Measurements from ENCODE around the gene FAM219A.

Gene FAM219A, protein sequence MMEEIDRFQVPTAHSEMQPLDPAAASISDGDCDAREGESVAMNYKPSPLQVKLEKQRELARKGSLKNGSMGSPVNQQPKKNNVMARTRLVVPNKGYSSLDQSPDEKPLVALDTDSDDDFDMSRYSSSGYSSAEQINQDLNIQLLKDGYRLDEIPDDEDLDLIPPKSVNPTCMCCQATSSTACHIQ

DNA sequence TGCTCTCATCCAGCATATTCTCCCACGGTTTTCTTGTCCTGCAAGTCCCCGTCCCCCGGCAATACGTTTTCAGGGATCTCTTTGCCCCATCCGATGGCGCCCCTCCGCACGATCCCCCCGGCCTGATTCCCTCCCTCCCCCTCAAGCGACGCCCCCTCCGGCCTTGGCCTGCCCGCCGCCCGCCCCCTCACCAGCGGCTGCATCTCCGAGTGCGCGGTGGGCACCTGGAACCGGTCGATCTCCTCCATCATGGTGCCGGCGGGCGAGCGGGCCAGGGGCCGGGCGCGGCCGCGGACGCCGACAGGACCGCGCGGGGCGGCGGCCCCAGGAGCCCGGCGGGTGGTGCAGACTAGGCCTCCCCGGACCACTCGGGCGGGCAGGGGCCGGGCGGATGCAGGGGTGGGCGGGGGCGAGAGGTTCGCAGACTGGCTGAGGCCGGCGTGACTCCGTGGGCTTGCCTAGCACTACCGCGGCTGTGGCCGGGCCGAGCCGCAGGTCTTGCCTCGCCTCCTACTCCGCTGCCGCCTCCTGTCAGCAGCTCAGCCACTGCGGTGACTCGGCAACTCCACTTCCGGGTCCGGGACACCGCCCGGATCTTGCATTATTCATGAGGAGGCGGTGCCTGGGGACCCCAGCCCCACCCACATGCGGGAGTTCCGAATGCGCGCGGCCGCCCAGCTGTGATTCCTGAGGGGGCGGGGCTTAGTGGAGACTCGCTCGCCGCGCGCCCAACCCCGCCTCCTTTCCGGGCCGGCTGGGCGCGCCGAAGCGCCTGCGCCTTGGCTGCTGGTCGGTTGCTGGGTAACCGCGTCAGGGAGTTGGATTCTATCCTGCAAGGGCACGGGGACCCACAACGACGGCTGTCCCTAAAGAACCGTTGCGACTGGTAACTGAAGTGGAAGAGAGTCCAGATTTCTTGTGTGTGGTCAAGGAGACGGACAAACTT lies at the start of gene FAM219A, which contains the start of gene DNAI1:
Gene FAM219A, minus strand, starts transcription at position 558 of the 946 bp plus-strand sequence. Its CDS starts 307 bp downstream, at position 251.
Gene DNAI1, plus strand, starts transcription at position 793 of the 946 bp plus-strand sequence. CDS start 201 bp downstream, outside the sequence.
- peak; percentile 92 to 98 for DNase-seq

DNA sequence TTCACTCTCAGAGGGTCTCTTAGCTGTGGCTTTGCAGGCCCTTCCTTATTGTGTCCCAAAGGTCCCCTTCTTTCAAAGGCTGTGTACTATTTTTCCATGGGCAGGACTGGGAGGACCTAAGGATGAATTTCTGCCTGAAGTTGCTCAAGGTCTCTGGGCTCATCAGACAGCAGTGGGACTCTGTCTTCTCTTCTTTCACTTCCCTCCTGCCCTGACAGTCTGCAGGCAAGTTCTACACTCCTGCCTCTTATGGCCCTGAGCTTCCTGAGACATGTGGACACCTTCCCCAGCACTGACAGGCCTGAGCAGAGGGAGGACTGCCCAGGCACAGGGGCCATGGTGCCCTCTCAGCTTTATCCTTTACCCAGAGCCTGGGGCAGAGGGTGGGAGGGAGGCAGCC lies 49.6 kb upstream of the FAM219A start:
- DNase-seq: no peak

- no peak for DNase-seq
These were observed 49.2 kb upstream of the FAM219A start for GRCh38 chr9:34507556-34507955.

- no peak for DNase-seq
These were observed 48.3 kb upstream of the FAM219A start for GRCh38 chr9:34506623-34507022.

DNA sequence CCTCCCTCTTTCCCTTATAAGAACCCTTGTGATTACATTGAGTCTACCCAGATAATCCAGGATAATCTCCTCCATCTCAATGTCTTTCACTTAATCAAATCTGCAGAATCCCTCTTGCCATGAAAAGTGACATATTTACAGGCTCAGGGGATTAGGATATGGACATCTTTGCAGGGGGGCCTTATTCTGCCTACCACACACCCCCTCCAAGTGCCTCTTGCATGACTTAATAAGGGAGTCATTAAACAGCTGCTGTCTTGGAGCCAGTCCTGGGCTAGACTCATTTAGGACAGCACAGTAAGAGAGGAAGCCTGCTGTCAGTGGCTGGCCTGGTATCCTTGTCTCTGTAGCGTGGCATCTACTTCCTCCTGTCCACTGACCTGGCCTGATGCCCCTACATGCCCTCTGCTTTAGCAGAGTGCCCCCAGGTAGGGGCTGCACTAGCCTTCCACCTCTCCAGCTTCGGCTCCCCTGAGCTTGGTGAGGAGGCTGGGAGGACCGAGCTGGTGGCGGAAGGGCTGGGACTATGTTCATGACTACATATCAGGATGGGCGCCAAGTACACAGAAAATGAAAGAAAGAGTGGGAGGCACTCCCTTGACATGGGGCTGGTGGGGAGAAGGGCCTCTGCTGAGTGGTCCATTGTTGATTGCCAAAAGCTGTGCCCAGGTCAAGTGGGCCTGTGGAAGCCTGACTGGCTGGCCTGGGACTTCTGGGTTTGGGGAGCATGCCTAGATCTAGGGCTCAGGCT lies 47.2 kb upstream of the FAM219A start:
- no peak for DNase-seq

GRCh38 chr9:34503406-34503805 lies 45.0 kb upstream of the FAM219A start:
- DNase-seq: no peak

DNA sequence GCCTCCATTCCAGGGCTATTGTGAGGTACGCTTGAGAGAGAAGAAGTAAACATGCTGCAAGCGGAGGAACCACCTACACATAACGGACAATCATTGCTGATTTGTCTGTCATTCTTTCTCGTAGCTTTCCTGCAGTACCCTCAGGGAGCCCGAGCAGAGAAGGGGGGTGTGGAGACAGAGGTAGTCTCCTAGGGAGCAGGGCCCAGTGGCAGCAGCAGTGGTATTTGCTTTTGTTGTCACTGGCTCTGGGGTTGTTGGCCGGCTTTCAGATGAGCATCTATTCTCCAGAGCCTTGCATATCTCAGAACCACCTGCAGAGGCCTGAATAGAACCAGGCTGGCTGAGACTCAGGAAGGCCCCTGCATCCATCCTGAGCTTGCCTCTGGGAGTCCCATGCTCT lies 44.5 kb upstream of the FAM219A start:
- no peak for DNase-seq

- no peak for DNase-seq
These were observed 44.1 kb upstream of the FAM219A start for GRCh38 chr9:34502471-34502870.

- peak in 1 of 2 experiments; percentile 26 for DNase-seq
These were observed 43.6 kb upstream of the FAM219A start for GRCh38 chr9:34501889-34502425.

DNA sequence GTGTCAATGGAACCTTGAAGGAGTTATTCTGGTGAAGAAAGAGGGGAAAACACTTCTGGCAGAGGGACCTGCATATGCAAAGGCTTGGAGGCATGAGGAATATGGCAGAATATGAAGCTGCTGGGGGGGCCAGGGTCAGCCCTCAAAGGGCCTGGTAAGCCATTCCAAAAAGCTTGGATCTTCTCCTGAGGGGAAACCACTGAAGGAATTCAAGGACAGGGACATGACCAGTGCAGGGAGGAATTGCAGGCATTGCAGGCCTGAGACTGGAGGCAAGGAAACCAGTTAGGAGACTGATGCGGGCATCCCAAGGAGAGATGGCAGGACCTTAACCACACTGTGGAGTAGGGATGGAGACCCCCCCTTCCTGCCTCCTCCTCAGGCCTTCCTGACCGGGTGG lies 43.0 kb upstream of the FAM219A start:
- DNase-seq: no peak

GRCh38 chr9:34500623-34501267 lies 42.4 kb upstream of the FAM219A start:
- DNase-seq: peak; percentile 45 to 75

- DNase-seq: no peak
These were observed 40.7 kb upstream of the FAM219A start for GRCh38 chr9:34499076-34499475.

DNA sequence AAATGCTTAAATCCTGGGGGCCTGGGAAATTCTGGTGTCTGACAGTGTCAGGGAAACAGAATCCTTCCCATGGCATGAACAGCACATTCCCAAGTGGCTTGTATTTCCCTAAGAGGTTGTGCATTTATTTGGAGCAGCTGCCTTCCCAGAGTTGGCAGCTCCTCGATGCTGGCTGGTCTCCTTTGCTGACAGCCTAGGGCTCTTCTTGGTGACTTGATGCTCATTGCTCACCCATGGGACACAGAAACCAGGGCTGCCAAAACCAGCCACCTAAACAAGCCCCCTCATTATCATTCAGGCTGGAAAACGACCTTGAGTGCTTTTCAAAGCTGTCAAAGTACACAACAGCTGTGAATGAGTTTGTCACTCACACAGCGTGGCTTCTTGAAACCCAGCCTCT lies 40.2 kb upstream of the FAM219A start:
- DNase-seq: no peak

- DNase-seq: no peak
These were observed 37.9 kb upstream of the FAM219A start for GRCh38 chr9:34496149-34496712.

DNA sequence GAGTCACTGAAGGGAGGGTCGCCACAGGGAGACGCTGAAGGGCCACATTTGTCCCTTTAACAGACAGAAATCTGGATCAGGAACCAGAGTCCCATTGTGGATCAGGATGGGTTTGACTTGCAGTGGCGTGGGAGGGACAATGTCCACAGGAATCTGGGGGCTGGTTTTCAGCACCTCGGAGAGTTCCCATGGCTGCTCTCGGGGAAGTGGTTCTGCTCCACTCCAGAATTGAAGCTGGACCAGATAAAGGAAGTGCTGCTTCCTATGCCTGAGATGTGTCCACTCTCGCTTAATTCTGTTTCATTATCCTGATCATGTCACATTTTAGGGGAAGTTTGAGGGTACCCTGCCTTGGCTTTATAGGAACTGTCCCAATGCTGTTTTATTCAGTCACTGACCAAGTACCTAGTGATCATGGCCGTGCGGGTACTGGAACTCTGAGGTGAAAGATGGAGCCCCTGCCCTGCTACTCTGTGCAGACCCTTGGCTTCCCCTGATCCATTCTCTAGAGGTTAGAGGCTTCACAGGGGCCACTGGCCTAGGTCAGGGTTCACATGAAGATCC lies 35.7 kb upstream of the FAM219A start:
- no peak for DNase-seq

GRCh38 chr9:34492051-34492450 lies 33.7 kb upstream of the FAM219A start:
- peak; percentile 12 to 45 for DNase-seq

GRCh38 chr9:34491596-34491995 lies 33.2 kb upstream of the FAM219A start:
- no peak for DNase-seq

DNA sequence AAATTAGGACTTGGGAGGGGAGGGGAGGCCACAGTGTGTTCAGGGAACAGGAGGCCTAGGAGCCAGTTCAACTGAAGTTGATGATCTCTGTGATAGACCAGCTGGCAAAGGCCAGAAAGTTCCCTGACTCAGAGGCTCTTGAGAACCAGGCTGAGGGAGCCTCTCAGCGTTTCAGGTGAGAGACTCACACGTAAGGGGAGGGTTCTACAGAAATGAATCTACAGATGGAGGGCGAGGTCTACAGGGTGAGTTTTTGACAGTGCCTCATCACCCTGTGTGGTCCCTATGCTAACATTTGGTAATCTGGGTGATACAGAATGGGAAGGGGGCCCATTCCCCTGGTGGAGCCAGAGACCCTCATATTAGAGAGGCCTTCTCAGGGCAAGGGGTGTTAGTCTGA lies 32.4 kb upstream of the FAM219A start:
- no peak for DNase-seq

GRCh38 chr9:34490360-34490759 lies 32.0 kb upstream of the FAM219A start:
- no peak for DNase-seq

GRCh38 chr9:34486572-34486971 lies 28.2 kb upstream of the FAM219A start:
- no peak for DNase-seq

DNA sequence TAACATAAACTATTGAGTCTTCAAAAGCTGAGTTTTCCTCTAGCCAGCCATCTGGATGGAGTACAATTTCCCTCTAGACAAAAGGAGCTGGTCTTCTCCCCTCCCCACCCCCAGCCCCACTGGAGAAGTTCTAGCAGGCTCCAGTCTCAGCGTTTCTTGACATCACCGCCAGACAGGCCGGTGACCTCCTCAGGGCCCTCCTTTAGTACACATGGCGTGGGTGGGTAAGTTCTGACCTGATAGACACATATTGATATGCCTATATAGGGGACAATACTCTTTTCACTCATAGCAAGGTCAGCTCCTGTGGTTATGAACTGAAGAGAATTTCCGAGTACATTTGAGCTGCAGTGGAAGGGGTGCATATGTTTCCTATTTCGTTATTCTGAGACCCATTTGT lies 27.5 kb upstream of the FAM219A start:
- no peak for DNase-seq

- peak; percentile 54 to 66 for DNase-seq
These were observed 26.3 kb upstream of the FAM219A start for GRCh38 chr9:34484678-34485077.

Data from NCI-H526 (cell line).